Stimulated activated CD4-positive, alpha-beta T cell treated with anti-CD3 and anti-CD28 coated beads, Interleukin-4, amount 100 ng/mL, for 4 hours (primary cell): ENCODE measurements around the gene RARB.

Experiments
- DNase-seq, 2 experiments: peaks; one replicate each; pipeline ENCODE4 v3.0.0-alpha.2; 2020

The RARB gene

GRCh38 chr3:25556447-25556846 is 128.4 kb downstream of the RARB start:
- no peak for DNase-seq

- no peak for DNase-seq
Measured at GRCh38 chr3:25557694-25558093, 129.6 kb downstream of the RARB start.

DNA sequence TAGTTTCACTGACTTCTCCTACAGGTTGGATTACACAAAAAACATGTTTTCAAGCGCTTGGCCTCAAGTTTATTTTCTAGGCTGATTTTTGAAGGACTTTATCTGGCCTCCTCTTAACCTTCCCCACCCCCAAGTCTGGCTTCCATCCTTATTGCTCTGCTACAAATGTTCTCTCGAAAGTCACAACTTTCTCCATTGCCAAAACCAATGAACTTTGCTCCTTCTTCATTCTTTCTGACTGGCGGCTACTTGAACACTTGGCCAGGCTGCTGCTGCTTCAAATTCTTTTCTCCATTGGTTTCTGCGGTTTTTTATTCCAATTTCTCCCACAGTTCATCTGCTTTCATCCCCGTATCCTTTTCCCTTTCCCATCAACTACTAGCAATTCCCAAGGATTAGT is 130.1 kb downstream of the RARB start:
- DNase-seq: no peak

GRCh38 chr3:25558796-25559195 is 130.7 kb downstream of the RARB start:
- no peak for DNase-seq

- no peak for DNase-seq
Measured at GRCh38 chr3:25563601-25564000, 135.5 kb downstream of the RARB start.

GRCh38 chr3:25564075-25564474 is 136.0 kb downstream of the RARB start:
- DNase-seq: no peak

DNA sequence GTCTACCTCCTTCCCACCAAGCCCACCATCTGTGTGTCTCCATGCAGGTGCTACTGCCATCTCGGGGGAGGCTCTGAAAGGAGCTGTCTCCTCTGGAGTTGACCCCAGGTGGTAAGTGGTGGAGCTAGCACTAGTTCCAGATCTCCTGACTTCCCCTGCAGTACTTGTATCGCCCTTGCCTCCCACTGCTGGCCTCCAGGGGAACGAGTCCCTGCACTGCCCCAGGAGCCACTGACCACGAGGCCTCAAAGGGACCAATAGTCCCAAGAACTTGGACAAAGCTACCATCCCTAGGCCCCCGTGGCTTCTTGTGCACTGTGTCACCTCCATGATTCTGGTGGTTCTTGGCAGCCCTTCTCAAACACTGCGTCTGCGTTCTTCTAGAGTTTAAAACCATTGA is 137.7 kb downstream of the RARB start:
- DNase-seq: no peak

DNA sequence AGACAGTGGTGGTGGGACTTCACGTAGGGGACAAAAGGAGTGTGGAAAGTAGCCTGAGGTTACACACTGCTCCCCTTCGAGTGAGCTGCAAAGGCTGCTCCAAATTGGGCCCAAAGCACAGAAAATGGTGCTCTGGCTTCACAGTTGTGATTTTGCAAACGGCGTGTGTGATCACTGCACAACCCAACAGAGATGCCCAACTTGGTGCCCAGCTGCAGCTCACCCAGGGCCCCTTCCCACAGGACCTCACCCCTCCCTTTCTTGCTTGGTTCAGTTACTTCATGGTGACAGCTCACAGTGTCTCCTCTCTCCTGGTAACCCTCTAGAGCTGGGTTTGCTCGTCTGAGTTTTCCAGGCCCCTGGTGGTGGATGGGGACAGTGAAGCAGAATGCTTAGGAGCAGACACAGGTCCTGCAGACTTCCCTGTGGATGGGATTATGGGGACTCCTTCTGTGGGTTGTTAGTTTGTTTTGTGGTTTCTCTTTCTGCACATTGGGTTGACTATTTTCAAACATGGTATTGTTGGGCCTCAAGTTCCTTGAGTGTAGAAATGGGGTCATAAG is 138.4 kb downstream of the RARB start:
- no peak for DNase-seq

DNA sequence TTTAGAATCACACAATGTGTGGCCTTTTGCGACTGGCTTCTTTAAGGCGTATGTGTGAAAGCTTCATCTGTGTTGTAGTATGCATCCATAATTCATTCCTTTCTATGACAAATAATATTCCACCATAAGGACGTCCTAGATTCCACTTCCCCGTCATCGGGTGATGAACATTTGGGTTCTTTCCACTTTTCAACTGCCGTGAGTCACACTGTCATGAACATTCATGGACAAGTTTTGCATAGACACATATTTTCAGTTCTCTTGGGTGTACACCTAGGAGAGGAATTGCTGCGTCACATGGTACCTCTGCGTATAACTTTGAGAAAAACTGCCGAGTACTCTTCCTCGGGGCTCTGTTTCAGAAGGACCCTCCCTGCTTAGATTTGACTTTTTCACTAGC is 139.3 kb downstream of the RARB start:
- DNase-seq: no peak

DNA sequence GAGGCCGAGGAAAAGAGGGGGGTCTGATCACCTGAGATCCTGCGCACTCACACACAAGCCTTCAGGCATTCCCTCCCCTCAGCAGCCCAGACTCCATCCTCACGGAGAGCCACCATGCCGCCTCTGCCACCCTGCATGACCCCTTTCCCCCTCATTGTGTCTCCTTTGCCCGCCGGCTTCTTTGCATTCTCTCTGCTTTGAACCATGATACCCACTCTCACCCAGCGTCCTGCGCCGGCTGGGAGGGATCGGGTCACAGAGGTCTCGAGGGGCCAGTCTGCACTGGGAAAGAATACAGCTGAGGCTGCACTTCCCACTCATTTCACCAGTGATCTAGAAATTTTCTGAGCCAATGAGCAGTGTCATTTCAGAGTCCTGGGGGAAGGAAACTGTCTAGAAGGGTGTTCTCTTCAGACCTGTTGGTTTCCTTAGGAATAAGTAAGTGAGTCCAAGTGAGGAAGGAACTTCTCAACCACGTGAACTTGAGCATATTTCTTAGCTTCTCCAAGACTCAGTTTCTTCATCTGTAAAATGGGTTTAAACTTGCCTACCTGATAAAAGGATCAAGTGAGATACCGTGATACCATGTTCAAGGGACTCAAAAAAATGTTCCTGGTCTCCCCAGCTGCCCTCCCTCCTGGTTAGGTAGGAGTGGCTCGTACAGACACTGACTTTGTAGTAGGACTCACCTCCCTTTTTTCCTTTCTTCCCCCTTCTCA is 139.9 kb downstream of the RARB start:
- no peak for DNase-seq

DNA sequence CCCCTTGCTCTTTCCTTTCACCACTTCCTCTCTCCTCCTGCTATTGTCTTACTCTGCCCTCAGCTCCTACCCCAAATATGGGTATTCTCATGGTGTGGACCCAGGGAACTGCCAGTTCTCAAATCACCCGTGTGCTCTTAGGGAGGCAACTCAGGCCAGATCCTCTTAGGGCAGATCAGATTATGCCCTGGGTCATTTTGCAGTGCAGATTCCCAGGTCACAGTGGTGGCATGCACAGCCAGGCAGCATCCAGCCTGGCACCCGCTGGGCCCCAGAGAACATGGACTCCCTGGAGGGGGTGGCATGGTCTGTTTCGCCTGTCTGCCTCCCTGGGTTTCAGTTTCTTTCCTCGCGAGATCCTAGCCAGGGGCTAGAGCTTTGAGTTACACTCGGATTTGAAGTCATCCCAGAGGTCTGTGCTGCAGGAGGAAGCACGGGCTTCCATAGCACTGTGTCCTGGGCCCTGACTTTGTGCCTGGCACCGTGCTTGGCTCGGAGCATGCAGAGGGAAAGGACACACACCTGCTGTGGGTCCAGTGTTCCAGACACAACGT is 140.5 kb downstream of the RARB start:
- DNase-seq: no peak

GRCh38 chr3:25571285-25571684 is 143.2 kb downstream of the RARB start:
- no peak for DNase-seq

DNA sequence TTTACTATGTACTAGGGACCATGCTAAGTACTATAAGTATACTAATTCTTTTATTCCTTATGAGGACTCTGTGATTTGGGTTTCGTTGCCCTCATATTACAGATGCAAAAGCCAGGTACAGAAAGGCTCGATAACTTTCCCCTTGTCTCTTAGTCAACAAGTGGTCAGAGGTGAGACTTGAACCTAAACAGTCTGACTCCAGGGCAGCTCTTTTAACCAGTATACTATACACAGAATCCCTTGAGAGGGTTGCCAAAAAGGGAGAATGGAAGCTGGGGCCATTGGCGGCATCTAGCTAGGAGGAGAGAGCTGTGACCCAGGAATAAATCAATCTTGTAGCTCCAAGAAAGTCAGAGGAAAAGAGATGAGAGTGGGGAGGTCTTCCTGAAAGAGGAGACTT is 144.3 kb downstream of the RARB start:
- no peak for DNase-seq

DNA sequence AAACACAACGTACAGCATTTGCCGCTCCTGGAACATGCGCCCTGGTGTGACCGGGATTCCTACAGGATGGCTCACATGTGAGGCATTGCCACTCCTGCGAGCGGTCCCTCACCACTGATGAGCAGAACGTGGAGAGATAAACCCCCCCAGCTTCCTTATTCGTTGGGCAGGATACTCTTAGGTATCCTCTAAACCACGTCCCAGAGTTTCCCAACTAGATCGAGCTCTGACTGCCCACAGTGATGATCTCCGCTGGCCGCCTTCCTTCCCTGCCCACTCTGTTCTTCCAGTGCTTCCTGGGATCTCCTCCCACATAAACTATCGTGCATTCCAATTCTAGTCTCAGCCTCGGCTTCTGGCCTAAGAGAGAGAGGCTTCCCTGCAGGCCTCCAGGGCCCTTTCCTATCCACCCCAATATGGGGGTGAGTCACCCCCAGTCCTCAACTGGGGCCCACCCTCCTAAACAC is 144.9 kb downstream of the RARB start:
- no peak for DNase-seq

DNA sequence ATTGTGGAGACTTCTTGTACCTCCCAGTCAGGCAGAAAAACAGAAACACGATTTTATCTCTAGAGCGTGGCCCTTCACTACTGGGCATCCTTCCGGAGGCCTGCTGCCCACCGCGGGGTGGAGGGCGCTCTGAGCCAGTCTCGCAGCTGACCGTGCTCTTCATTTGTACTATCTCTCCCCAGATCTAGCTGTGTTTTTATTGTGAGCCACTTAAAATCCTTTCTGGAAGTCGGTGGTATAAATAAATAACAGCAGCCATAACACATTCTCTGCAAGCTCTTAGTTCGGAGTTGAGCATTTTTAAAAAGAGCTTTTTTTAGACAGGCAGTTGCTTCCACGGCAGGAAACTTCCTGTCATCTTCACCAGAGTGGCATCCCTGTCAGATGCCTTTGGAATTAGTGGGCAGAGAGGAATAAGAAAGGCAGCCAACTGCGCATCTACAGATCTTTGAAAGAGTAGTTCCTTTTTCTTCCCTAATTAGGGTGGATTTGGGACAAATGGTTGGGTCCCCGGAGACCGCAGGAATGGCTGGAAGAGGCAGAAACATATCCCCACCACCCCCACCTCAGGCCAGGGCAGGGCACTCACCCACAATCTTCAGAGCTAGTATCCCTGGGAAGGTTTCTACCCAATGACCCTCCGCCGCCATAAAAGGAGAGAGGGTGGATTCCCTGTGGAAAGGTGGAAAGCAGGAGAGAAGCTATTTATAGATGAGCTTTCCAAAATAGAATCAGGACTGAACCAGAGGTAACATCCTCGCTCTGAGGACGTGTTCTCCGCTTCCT is 145.5 kb downstream of the RARB start:
- no peak for DNase-seq

DNA sequence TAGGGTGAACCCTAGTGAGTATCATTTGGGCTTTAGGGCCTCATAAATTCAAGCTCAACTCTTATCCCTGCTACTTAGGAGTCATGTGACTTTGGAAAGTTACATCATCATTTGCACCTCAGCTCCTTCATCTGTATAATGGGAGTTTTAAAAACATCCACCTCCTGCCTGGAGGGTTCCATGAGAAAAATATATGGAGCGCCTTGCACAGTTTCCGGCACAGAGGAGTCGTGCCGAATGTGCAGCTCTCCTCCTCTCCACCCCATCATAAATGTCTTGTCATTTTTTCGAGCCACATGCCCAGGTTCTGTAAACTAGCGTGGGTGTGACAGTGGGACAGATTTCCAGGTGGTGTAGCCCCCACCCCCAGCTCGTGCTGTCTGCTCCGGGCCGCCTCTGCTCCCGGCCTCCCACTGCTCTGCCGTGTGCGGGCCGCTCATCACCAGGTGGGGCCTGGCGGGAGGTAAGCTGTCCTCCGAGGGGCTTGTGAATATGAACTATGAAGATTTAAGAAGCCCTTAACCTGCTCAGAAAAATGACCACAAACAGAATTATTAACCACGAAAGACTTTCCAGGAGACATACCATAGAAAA is 146.2 kb downstream of the RARB start:
- no peak for DNase-seq

DNA sequence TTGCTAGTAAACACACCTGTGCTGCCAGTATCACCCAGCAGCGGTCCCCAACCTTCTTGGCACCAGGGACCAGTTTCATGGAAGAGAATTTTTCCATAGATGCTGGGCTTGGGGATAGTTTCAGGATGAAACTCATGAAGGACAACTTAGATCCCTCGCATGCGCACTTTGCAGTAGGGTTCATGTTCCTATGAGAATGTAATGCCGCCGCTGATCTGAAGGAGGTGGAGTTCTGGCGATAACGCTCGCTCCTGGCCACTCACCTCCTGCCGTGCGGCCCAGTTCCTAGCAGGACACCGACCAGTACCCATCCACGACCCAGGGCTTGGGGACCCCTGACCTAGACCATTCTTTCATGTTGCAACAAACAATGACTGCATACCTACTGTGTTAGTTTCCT is 146.9 kb downstream of the RARB start:
- no peak for DNase-seq

DNA sequence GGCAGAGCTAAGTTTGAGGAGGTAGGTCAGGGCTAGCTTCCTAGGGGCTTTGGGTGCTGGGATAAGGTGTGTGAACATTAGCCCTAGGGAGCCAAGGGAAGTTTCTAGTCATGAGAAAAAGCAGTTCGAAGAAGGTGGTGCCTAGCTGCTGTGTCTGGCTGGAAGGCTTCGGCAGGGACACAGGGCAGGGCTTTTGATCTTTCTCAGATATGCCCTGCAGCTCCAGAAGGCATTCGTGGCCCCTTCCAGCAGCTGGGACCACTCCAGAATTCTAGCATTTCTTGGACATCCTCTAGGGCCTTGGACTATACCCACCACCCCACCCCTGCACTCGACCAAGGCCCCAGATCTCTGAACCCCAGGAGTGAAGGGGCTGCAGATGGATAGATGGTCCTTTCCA is 148.1 kb downstream of the RARB start:
- DNase-seq: no peak

DNA sequence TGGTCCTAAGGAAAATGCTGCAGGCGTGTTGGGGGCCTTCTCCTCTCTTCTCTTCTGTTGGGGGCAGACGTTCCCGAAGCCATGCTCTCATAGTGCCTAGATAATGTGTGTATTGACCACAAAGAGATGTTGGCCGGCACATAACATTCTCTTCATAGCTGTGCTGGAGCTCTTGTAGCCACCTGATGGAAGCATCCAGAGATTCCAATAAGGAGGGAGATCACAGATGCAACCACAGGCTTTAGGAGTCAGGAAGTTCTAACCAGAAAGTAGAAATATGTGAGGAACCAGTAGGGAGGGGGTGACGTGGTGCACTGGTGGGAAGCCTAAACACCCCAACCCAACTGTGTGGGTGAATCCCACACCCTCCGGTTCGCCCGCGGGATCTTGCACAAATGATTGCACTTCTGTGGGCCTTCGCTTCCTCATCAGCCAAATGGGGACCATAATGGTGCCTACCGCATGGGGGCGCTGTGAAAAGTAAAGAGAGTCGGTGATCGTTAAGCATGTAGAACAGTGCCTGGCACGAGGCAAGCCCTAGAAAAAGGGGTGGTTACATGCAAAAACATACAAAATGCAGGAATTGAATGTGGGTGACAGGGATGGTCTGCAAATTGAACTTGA is 148.9 kb downstream of the RARB start:
- DNase-seq: no peak

DNA sequence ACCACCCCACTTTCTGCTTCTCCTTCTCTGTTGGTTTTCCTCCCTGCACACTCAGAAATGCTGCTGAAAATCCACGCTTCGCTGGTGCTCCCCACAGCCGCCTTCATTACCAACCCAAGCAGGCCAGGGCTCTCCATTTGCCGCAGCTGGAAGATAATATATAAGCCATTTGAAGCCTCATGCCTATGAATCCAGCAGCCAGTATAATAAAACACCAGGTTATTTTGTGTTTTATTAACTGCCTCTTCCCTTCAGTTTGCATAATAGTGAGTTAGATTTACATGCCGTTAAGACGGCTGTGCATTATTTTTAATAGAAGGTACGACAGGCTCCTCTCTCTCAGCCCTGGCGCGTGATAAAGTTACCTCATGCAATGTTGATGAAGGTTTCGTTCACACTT is 150.0 kb downstream of the RARB start:
- DNase-seq: no peak

DNA sequence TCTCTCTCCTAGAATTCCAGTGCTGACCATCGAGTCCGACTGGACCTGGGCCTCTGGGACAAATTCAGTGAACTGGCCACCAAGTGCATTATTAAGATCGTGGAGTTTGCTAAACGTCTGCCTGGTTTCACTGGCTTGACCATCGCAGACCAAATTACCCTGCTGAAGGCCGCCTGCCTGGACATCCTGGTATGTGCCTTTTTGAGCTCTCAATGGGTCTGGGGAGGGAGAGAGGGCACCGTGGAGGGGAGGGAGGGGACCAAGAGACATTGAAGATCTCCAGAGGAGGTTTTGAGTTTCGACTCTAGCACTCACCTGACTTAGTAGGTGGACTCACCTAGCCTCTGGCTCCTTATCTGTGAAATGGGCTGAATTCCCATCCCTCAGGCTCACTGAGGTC is 152.5 kb downstream of the RARB start:
- DNase-seq: no peak

DNA sequence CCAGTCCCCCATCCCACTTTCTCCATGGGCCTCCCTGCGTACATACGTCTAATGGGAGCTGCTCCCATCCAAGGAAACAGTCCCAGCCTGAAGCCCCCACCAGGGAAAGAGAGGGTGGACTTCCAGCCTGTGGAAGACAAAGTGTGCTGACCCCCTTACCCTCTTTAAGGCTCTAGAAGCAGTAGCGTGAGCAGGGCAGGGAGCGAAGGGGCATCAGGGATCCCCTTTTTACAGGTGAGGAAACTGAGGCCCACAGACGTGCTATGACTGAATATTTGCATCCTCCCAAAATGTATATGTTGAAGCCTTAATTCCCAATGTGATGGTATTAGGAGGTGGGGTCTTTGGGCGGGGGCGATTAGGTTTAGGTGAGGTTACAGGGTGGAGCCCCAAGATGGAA is 153.3 kb downstream of the RARB start:
- DNase-seq: no peak

- no peak for DNase-seq
Measured at GRCh38 chr3:25581823-25582222, 153.8 kb downstream of the RARB start.
